HK-2 (cell line): ENCODE measurements around the gene CUX1.
A peak's percentile ranks its signal among the peaks of the same experiment; 100 is the strongest.
"Not testable (repeated sequence)": the region's sequence is repeated elsewhere in the genome, so short reads cannot be mapped to it uniquely, and the experiment has no call there.

Source experiments
- DNase-seq: peaks from one replicate; pipeline ENCODE4 v3.0.0-alpha.2; 2018; ENCODE audit not compliant: unreplicated experiment

Gene CUX1

DNA sequence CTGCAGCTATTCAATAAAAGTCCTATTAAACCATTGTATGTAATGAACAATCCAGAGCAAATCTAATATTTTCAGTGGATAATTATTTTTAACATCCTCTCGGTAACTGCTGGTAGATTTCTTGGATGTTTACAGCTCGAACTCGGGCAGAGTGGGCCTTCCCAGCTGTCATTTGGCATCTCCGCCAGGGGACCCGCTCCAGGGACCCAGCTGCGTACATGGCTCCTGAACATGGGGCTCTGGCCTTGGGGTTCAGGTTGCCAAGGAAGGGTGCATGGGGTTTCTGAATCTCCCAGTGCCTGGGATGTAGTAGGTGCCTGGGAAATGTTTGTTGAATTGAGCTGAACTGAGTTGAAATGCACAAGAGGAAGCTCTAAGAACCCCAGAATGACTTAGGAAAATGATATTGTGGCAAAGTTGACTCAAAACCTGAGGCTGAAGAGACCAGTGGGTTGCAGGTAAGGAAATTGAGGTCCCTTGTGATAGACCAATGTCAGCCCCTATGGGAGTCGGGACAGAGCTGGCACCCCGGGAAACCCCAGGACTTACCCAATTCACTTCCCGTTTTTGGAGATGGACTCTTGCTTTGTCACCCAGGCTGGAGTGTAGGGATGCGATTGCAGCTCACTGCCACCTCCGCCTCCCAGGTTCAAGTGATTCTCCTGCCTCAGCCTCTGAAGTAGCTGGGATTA, 228.4 kb downstream of the CUX1 start:
- no peak for DNase-seq

DNA sequence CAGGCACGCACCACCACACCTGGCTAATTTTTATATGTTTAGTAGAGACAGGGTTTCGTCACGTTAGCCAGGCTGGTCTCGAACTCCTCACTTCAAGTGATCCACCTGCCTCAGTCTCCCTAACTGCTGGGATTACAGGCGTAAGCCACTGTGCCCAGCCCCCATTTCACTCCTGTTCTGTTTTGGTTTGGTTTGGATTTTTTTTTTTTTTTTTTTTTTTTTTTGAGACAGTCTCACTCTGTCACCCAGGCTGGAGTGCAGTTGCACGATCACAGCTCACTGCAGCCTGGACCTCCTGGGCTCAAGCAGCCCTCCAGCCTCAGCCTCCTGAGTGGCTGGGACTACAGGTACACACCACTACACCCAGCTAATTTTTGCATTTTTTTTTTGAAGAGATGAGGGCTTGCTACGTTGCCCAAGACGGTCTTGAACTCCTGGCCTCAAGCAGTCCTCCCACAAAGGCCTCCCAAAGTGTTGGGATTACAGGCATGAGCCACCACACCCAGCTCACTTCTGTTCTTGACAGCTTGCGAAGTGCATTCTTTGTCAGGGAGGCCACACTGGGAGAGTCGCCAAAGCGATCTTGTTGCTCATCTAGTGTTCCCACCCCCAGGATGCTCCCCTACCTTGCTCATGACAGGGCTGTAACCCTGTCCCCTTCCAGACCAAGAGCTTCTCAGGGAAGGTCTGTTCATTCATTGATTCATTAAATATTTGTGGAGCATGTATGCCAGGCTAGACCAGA, 229.1 kb downstream of the CUX1 start:
- DNase-seq, result no peak

DNA sequence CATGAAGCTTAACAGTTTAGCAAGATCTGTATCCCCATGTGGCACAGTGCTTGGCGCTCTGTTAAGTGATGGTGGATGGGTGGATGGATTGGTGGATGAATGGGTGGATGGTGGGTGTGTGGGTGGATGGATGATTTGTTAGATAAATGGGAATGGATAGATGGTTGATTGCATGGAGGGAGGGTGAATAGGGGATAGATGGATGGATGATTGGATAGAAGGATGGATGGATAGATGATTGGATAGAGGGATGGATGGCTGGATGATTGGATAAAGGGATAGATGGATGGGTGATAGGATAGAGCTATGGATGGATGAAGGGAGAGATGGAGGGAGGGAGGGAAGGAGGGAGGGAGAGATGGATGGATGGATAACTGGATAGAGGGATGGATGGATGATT, 229.7 kb downstream of the CUX1 start:
- DNase-seq, result no peak

DNA sequence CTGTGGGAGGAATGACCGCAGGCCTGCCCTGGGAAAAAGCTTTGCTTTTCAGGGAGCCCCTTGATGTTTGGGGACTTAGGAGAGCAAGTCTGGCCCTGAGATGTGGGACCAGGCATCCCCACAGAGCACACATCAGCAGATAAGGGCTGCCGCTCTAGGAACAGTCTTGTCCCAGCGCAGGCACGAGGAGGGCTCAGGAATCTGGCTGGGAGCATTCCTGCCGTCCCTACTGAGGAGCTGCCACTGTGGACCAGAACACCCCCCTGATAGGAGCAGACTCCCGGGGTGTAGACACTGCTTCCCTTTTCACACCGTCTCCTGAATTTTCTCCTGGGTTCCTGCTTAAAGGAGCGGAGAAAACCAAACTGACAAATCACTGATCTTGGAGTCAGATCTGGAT, 232.3 kb downstream of the CUX1 start:
- DNase-seq, result no peak

DNA sequence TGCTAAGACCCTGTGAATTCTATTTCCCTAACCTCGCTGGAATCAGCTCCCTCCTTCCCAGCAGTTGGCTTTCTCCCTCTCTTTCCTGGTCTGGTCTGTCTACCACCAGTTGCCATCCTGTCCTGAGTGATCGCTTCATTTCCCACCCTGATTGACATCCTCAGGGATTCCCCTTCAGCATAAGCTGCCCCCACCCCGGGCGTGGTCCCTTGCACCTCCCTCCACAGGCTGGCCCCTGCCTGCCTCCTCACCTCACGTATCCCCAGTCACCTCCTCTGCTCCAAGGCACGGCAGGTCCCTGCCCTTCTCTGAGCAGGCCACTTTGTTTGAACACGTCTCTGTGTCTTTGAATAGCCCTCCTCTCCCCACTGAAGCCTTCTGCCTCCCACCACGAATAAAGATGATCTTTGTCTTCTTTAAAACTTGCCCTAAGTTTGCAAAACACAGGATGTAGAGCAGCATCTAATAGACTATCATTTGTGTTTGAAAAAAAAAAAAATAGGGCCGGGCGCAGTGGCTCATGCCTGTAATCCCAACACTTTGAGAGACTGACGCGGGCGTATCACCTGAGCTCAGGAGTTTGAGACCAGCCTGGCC, 233.5 kb downstream of the CUX1 start:
- DNase-seq, result no peak

DNA sequence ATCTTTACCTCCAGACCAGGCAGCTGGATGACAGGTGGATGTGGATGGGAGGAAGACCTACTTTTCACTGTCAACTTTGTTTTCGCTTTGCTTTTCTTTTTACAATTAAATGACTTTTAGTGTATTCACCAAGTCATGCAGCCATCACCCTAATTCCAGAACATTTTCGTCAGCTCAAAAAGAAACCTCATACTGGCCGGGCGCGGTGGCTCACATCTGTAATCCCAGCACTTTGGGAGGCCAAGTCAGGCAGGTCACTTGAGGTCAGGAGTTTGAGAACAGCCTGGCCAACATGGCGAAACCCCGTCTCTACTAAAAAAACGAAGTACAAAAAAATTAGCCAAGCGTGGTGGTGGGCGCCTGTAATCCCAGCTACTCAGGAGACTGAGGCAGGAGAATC, 234.3 kb downstream of the CUX1 start:
- not testable (repeated sequence) for DNase-seq

DNA sequence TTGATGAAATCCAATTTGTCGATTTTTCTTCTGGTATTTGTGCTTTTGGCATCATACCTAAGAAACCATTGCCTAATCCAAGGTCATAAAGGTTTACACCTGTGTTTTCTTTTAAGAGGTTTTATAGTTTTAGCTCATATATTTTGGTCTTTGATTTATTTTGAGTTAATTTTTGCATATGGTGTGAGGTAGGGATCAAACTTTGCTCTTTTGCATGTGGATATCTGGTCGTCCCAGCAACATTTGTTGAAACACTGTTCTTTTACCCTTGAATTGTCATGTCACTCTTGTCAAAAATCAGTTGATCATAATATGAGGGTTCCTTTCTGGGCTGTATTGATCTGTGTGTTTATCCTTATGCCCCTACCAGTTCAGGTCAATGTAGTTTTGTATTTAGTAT, 236.7 kb downstream of the CUX1 start:
- no peak for DNase-seq

DNA sequence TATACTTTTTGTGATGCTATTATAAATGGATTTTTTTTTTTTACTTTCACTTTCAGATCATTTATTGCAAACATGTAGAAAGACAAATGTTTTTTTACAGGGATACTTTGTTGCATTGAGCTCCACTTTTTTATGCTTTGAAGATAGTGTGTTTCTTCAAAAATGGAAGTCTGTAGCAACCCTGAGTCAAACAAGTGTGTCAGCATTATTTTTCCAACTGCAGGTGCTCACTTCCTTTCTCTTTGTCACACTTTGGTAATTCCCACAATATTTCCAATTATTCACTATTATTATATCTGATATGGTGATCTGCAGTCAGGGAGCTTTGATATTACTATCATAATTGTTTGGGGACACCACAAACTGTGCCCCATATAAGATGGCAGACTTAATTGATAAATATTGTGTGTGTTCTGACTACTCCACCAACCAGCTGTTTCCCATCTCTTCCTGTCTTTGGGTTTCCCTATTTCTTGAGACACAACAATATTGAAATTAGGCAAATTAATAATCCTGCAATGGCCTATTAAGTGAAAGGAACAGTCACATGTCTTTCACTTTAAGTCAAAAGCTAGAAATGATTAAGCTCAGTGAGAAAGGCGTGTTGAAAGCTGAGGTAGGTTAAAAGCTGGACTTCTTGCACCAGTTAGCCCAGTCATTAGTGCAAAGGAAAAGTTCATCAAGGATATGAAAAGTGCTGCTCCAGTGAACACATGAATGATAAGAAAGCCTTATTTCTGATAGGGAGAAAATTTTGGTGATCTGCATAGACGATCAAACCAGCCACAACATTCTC, 238.0 kb downstream of the CUX1 start:
- DNase-seq, result no peak

DNA sequence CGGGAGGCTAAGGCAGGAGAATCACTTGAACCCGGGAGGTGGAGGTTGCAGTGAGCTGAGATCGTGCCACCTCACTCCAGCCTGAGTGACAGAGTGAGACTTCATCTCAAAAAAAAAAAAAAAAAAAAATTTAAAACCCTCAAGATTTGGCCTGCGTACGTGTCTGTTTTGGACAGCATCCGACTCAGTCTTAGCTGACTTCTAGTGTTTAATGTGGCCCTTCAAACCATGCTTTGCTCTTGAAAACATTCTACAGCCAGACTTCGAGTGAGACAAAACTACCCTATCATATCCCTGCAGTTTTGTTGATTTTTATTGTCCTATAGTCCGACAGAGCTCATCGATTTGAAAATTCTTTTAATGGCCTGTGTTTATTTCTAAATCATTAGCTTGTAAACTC, 242.1 kb downstream of the CUX1 start:
- DNase-seq, result no peak

DNA sequence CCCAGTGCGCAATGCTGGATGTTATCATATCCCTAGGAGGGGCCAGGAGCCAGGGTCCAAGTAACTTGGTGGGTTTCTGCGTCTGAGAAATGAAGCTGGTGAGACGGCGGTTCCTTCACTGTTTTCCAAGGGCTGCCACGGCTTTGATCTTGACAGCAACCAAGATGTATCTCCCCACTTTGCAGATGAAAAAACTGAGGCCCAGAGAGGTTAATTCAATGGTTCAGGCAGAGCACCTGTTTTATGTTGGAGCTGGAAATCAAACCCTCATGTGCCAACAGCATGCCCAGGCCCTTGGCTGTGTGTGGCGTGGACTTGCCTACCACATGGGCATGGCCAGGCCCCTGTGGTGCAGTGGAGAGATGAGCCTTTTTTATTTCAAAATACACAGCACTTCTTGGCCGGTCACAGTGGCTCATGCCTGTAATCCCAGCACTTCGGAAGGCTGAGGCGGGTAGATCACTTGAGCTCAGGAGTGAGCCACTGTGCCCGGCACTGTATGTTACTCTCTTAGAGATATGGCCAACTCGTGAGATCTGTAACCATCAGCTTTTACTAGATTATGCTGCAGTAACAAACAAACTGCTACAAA, 244.0 kb downstream of the CUX1 start:
- no peak for DNase-seq

DNA sequence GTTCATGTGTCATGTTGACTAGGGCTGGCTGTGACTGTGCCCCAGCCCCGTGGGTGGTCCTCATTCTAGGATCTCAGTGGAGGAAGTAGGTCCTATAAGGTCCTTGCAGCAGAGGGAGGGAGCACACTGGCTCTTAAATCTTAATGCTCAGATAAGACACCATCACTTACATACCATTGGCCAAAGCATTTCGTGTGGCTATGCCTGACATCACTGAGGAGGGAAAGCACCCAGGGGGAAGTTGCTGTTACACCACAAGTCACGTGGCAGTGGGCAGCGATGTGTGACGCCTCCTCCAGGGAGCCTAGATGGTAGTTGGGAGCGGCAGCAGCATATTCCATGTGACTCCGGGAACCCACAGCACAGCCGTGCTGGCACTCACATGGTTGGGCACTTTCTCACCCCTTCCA, 244.6 kb downstream of the CUX1 start:
- DNase-seq, result peak; percentile 92

DNA sequence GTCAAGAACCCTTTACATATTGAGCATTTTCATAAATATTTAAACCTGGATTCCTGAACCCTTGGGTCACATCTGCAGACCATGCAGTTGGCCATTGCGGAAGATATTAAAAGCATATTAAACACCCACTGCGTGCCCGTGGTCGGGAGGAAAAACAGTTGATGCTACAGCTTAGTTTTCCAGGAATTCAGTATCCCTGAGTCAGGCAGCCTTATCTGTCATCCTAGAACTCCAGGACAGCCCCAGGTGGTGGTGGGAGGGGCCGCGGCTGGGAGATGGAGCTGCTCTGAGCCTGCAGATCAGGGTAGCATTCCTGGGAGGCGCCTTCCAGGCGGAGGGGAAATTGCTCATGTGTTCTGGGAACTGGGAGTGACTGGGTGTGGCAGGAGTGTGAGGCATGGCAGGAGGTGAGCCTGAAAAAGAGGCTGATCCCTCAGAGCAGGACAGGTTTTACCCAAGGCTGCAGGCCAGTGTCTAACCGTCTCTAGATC, 246.3 kb downstream of the CUX1 start:
- peak; percentile 89 for DNase-seq

DNA sequence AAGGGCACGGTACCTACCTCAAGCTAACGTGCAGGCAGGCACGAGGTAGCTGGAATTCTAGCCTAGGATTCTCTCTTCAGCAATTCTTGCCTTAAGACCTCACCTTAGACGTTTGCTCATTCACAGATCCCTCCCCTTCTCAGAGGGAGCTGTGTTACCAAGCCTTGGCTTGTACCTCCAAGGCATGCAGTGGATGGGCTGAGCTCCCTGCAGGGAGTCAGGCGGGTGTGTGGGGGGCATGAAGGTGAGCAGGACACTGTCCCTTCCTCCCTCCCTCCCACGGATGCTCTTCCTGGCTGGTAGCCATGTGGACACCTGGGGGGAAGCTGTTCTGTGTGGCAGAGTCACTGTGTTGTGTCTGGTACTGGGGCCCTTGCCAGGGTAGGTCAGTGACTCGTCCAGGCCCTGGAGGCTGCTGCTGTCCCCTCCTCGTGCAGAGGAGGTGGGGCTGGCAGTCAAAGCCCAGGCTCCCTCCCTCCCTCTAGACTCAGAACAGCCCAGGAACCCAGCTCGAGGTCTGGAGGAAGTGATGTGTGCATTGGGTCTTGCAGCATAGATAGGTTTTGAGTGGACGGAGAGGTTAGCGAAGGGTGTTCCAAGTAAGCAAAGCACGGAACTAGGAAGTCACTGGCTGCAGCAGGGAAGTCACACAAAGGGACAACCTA, 247.1 kb downstream of the CUX1 start:
- DNase-seq, result peak; percentile 82

DNA sequence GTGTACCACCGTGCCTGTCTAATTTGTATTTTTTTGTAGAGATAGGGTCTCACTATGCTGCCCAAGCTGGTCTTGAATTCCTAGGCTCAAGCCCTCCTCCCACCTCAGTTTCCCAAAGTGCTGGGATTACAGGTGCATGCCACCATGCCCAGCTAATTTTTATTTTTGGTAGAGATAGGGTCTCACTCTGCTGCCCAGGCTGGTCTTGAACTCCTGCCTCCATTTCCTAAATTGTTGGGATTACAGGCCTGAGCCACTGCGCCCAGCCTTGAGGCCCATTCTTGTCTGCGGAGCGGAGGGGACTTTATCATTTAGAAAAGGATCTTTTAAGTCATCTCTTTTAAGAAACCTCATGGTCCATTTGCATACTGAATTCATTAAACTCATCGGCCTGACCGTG, 247.8 kb downstream of the CUX1 start:
- DNase-seq, result no peak

DNA sequence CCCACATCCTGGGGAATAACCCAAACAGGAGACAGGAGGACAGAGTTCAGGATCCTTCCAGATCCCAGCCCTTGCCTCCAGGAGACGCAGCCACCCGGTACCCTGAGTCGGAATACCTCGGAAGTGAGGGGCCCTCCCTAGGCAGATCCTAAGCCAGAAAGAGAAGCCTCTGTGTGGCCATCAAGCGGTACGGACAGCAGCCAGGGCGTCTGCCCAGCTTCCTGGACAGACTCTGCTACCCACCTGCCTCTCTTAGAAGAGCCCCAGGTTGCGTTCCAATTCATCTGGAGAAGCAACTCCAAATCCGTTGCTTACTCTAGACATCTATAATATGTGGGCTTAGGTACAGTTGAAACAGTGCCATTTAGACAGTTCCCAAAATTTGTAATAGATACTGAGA, 249.1 kb downstream of the CUX1 start:
- DNase-seq, result no peak

DNA sequence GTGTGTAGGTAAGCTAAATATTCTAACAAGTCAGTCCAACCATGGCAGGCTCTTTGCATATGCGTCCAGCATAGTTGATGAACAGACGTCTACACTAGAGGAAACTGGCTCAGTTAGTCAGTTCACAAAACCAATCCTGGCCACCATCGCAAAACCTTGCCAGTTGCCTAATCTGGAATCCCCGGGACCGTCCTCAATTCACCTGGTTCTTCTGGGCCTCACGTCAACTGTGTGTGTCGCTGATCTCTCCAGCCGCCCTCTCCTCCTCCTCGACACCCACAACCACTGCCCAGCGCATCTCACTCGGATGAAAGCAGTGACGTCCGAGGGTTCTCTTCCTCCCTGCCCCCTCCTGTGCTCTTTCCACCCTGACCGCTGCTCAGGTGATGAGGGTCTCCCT, 251.4 kb downstream of the CUX1 start:
- no peak for DNase-seq

DNA sequence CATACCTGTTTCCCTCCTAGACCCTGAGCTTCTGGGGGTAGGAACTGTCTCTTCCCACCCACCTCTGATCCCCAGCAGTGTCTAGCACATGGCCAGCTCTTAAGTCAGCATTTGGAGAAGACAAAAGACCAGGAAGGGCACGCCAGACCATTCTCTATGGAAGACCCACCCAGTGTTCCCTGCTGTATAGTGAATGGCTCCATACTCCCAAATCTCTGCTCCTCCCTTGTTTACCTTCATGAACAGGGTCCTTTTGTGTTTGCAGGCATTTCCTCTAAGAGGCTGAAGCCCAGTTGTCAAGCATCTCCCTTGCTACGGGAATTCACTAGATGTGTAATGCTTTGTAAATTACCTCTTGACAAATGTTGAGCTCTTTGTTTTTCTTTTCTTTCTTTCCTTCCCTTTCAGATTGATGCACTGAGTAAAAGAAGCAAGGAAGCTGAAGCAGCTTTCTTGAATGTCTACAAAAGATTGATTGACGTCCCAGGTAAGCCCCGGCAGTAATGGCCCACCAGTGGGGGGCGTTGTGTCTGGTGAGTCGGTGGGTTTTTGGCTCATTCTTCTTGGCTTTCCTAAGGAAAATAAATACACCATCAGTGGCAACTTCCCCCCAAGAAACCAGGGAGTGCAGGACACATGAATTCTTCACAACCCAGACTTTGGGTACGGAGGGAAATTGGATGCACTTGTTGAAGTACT, 252.7 kb downstream of the CUX1 start:
- DNase-seq, result no peak

DNA sequence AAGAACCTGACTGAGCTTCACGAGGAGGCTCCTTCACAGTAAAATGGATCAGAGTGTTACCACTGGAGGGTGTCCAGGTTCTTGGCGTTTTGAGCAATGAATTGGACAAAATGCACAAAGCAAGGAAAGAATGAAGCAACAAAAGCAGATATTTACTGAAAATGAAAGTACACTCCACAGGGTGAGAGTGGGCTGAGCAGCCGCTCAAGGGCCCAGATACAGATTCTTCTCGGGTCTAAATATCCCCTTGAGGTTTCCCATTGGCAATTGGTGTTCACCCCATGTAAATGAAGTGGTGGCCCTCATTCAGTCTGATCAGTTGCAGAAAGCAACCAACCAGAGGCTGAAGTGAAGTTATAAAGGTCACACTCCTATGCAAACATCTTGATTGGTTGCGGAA, 254.6 kb downstream of the CUX1 start:
- no peak for DNase-seq

DNA sequence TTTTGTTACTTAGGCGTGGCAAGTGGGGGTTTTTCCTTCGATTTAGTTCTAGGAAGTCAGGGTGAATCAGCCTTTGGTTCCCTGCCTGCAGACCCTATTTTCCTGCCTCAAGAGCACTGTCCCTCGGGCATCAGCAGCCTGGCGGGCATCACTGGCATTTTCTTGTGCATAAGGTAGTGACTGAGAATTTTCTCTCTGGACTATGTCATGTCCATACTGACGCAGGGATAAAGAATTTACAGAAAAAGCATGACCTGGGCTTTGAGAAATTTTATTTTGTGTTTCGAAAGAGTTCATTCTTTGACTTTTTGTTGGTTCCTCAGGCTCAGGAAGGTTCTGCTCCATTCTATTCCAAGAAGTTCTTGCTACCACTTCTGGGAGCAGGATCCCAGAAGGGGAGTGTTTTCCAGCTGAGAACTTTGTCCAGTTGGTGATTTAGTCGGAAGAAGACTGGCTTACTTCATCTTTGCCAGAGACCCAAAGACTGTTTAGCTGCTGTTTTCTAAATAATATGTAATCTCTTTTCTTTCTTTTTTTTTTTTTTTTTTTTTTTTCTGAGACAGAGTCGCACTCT, 255.3 kb downstream of the CUX1 start:
- DNase-seq, result no peak
